ENCODE measurements around the gene MFSD1. TPM values are rescaled to one million over a fixed set of nuclear protein-coding genes. Genes with fewer than 3 reads are reported as not detected.

The MFSD1 gene
- total and polyA plus RNA-seq, 12 donors = 20.4 to 118 (median 76.9) TPM

DNA sequence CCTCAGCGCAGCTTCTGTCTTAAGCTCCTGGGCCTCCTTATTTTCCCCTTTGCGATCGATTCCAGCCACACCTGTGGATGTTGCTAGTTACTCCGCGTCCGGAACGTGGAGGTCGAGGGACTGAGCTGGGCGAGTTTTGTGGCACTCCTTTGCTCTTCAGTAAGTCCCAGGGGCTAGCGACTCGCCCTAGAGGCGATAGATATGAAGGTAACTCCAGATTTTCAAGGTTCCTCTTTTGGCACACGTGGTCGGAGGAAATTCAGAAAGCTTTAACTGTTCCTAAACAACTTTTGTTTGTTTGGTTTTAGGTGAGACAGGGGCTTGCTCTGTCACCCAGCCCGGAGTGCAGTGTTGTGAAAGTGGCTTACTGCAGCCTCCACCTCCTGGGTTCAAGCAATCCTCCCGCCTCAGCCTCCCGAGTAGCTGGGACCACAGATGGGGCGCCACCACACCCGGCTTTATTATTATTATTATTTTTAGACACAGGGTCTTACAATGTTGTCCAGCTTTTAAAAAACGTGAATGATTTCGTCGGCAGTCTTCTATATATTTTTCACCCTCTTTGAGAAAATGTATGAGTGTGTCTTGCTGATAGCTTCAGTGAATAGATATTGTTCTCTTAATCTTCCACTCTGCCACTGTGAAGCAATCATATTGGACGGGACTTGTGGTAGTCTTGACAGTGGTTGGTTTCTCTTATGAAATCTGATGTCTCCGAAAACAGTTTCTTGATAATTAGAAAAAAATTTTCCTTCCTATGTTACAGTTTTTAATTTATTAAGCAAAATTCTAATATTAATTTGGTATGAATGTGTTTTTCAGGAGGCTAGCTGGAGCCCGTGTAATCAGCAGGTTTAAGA is 785 bp downstream of the MFSD1 start:
- WGBS, 4 donors = 24 to 48% (median 28%) methylated on average over 14 to 25 of the region's 25 CpGs
- peak in 1 of 7 donors; percentile 44 for DNase-seq
- H3K4me1 ChIP-seq (replicated peaks in 1 of 2) = peaks cover 0 to 45% of the 10 kb centered on the region in 2 donors
- TF ChIP-seq, protein P1, sequence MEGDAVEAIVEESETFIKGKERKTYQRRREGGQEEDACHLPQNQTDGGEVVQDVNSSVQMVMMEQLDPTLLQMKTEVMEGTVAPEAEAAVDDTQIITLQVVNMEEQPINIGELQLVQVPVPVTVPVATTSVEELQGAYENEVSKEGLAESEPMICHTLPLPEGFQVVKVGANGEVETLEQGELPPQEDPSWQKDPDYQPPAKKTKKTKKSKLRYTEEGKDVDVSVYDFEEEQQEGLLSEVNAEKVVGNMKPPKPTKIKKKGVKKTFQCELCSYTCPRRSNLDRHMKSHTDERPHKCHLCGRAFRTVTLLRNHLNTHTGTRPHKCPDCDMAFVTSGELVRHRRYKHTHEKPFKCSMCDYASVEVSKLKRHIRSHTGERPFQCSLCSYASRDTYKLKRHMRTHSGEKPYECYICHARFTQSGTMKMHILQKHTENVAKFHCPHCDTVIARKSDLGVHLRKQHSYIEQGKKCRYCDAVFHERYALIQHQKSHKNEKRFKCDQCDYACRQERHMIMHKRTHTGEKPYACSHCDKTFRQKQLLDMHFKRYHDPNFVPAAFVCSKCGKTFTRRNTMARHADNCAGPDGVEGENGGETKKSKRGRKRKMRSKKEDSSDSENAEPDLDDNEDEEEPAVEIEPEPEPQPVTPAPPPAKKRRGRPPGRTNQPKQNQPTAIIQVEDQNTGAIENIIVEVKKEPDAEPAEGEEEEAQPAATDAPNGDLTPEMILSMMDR (IDR thresholded peaks at IDR 0.05) = peak in 2 of 6 experiments; percentile 19 to 28
- TF ChIP-seq POLR2A (IDR thresholded peaks at IDR 0.05) = no peak
- peaks cover 0 to 5% of the 10 kb centered on the region in 2 donors for H3K36me3 ChIP-seq (replicated peaks in 1 of 2)
- peak overlapping the region; percentile 43 to 97 (median 94) for H3K4me3 ChIP-seq
- H3K27me3 ChIP-seq = no peaks in the 10 kb centered on the region
- no peaks in the 10 kb centered on the region for H3K9me3 ChIP-seq (replicated peaks in 1 of 3)
- H3K27ac ChIP-seq = peak overlapping the region; percentile 40 to 95 (median 61)
- intact Hi-C loops (cut with DNase I) = loop anchor here in 1 of 2 donors (10.0 kb wide), 1 partner anchor 138 kb away; no protein-coding TSS in a partner anchor

DNA sequence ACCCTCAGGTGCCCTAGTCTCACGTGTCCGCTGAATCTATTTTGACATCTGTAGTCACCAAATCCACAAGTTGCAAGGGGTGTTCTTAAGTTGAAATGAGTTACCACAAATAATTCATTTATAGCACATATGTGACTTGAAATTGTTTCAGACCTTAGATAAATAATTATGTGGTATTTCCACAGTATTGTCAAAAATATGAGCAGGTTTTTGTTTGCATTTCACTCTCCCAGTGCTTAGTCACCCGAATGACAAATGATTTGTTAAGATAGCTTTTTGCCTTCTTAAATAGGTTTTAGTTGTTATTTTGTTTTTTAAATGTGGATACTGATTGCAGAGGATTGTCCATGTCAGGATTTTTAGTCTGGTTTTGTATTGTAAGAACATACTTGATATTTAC is 2.6 kb downstream of the MFSD1 start:
- no peak overlapping the region for H3K27ac ChIP-seq
- no peak overlapping the region for H3K4me3 ChIP-seq
- H3K27me3 ChIP-seq = no peaks in the 10 kb centered on the region
- no peaks in the 10 kb centered on the region for H3K9me3 ChIP-seq (replicated peaks in 1 of 3)
- WGBS, 4 donors = 86 to 94% (median 88%) methylated on average over 3 of the region's 3 CpGs
- intact Hi-C loops (cut with DNase I) = loop anchor here in 1 of 2 donors (10.0 kb wide), 1 partner anchor 140 kb away; no protein-coding TSS in a partner anchor
- peaks cover 0 to 45% of the 10 kb centered on the region in 2 donors for H3K4me1 ChIP-seq (replicated peaks in 1 of 2)
- TF ChIP-seq POLR2A (IDR thresholded peaks at IDR 0.05) = no peak
- TF ChIP-seq, protein P1 (IDR thresholded peaks at IDR 0.05) = no peak
- DNase-seq = no peak
- peaks cover 0 to 22% of the 10 kb centered on the region in 2 donors for H3K36me3 ChIP-seq (replicated peaks in 1 of 2)

DNA sequence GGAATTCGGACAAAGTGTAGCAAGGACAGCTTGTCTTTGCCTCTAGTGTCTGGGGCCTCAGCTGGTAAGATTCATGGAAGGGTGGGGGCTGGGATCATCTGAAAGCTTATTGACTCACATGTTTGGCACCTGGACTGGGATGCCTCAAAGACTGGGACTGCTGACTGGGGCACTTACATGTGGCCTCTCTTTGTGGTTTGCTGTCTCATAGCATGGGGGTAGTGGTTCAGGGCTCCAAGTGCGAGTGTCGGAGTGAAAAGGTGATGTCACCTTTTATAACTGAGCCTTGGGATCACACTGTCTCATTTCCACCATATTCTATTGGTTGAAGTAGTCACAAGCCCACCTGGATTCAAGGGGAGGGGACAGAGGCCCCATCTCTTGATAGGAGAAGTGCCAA is 6.8 kb downstream of the MFSD1 start:
- no peak for TF ChIP-seq POLR2A (IDR thresholded peaks at IDR 0.05)
- peaks cover 0 to 26% of the 10 kb centered on the region in 2 donors for H3K4me1 ChIP-seq (replicated peaks in 1 of 2)
- peak overlapping the region in 2 of 5 donors; percentile 17 to 28 for H3K27ac ChIP-seq
- no peaks in the 10 kb centered on the region for H3K9me3 ChIP-seq (replicated peaks in 1 of 3)
- H3K4me3 ChIP-seq = no peak overlapping the region
- intact Hi-C loops (cut with DNase I) = loop anchor here in 1 of 2 donors (10.0 kb wide), 1 partner anchor 144 kb away; no protein-coding TSS in a partner anchor
- peaks cover 0 to 44% of the 10 kb centered on the region in 2 donors for H3K36me3 ChIP-seq (replicated peaks in 1 of 2)
- no peak for DNase-seq
- 77 to 87% (median 84%) methylated on average over 3 of the region's 3 CpGs for WGBS, 4 donors
- H3K27me3 ChIP-seq = no peaks in the 10 kb centered on the region

DNA sequence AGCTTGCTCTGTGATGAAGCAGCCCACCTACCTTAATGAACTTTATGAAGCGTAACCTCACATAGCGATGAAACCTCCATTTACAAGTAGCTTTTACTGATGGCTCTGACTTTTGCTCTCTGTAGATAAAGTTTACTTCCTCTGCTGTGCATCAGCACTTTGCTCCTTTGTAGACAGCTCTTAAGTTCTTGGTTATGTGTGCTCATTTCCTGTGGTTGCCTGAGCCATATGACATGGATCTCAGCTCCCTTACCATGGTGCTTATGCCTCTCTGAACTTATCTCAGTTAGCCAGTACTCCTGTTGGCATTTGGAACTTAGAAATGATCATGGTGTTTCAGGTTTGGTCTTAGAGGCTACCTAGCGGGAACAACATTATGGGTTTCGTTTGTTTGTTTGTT is 7.8 kb downstream of the MFSD1 start:
- DNase-seq = no peak
- Histone ChIP-seq H3K36me3 (replicated peaks in 1 of 2) (peaks cover 0 to 53% of the 10 kb centered on the region in 2 donors), H3K27me3 (no peaks in the 10 kb centered on the region), H3K27ac (peak overlapping the region in 4 of 5 donors; percentile 27 to 78 (median 29)), H3K9me3 (replicated peaks in 1 of 3) (no peaks in the 10 kb centered on the region), H3K4me1 (replicated peaks in 1 of 2) (peaks cover 0 to 25% of the 10 kb centered on the region in 2 donors), H3K4me3 (no peak overlapping the region)
- 84 to 96% (median 90%) methylated on average over 4 of the region's 4 CpGs for WGBS, 4 donors
- TF ChIP-seq, protein P1 (IDR thresholded peaks at IDR 0.05) = no peak
- no peak for TF ChIP-seq POLR2A (IDR thresholded peaks at IDR 0.05)
- intact Hi-C loops (cut with DNase I) = loop anchor here in 1 of 2 donors (10.0 kb wide), 1 partner anchor 145 kb away; no protein-coding TSS in a partner anchor

All from adrenal gland (tissue), 12 donors.